ENCODE data around the gene ERBB2.

DNA sequence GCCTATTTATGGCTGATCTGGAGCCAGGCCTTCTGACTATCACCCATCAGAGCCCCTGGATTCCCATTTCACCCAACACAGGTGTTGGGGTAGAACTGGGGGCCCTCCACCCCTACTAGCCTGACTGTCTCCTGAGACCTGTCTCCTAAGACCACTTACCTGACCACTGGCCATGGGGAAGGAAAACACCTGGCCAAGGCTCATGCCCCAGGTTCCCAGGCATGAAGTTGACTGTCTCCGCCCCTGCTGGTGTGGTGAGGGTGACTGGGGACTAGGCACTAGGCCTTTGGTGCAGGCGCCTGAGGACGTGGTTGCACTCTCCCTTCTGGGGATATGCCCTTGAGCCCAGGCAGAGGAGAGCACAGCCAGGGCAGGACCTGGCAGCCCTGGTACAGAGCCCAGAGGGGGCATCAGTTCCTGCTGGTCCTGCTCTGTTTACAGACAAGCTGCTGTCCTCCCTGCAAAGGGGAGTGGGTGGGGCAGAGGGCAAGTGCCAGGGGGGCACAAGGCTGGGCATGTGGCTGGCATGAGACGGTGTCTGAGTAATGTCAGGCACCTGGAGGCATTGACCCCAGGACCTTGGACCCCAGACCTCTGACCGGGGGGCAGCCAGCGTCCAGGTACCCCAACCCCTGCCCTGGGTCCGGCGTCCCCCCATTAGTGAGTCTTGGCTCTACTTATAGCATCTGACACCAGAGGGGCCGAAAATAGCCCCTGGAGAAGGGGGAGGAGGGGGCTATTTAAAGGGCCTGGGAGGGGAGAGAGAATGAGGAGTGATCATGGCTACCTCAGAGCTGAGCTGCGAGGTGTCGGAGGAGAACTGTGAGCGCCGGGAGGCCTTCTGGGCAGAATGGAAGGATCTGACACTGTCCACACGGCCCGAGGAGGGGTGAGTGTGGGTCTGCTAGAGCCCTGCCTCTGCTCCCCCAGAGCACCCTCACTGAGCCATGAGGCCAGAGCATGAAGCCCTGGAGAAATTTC is 35.0 kb upstream of the ERBB2 start, which contains the start of gene TCAP:
- TF ChIP-seq, protein P1, sequence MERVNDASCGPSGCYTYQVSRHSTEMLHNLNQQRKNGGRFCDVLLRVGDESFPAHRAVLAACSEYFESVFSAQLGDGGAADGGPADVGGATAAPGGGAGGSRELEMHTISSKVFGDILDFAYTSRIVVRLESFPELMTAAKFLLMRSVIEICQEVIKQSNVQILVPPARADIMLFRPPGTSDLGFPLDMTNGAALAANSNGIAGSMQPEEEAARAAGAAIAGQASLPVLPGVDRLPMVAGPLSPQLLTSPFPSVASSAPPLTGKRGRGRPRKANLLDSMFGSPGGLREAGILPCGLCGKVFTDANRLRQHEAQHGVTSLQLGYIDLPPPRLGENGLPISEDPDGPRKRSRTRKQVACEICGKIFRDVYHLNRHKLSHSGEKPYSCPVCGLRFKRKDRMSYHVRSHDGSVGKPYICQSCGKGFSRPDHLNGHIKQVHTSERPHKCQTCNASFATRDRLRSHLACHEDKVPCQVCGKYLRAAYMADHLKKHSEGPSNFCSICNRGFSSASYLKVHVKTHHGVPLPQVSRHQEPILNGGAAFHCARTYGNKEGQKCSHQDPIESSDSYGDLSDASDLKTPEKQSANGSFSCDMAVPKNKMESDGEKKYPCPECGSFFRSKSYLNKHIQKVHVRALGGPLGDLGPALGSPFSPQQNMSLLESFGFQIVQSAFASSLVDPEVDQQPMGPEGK (CRISPR knock-in tag; IDR thresholded peaks at IDR 0.05; ENCODE audit: borderline replicate concordance), result no peak
- TF ChIP-seq POLR2G (IDR thresholded peaks at IDR 0.05; ENCODE audit: low read depth, low read length) (no peak), PML (IDR thresholded peaks at IDR 0.05; ENCODE audit: low read length) (no peak), ZNF354B (CRISPR knock-in tag; IDR thresholded peaks at IDR 0.05) (no peak), GABPA (tag; conservative IDR thresholded peaks at IDR 0.05; ENCODE audit: low read depth) (no peak)
